ENCODE results near the gene RASAL1. TPM values are rescaled to one million over a fixed set of nuclear protein-coding genes. Genes with fewer than 3 reads are reported as not detected.
A peak's percentile ranks its signal among the peaks of the same experiment; 100 is the strongest.

The RASAL1 gene
- total RNA-seq, 4 donors from 2014 or later: 0.85 to 4.4 (median 3.9) TPM

DNA sequence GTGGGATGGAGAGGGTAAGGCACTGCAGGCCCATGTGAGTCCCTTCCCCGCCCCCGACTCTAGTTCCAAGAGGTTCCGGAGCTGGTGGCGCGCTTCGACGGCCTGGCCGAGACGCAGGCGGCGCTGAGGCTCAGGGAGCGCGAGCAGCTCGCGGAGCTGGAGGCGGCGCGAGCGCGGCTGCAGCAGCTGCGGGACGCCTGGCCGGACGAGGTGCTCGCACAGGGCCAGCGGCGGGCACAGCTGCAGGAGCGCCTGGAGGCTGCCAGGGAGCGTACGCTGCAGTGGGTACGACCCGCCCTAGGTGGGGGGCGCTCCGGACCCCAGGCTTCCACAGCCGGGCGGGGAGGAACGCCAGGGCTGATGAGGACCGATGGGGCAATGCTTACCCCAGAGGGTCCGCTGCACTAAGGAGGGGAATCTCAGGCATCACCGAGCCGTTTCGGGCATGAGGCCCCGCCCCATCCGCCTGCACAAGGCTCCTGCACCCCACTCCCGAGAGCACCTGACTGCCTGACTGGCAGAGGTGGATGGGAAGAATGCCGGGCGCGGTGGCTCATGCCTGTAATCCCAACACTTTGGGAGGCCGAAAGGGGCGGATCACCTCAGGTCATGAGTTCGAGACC is 18.9 kb upstream of the RASAL1 start:
- peak in 1 of 3 donors; percentile 23 for DNase-seq
- Histone ChIP-seq H3K27me3 (peaks cover 0 to 10% of the 10 kb centered on the region in 2 donors), H3K9me3 (no peaks in the 10 kb centered on the region), H3K36me3 (peaks cover 0 to 19% (median 0%) of the 10 kb centered on the region in 3 donors), H3K4me1 (peaks cover 0 to 25% (median 10%) of the 10 kb centered on the region in 4 donors), H3K27ac (no peak overlapping the region), H3K4me3 (peak overlapping the region in 3 of 4 donors; percentile 29 to 39 (median 36))
- TF ChIP-seq POLR2A (IDR thresholded peaks at IDR 0.05): no peak
- TF ChIP-seq, protein P1, sequence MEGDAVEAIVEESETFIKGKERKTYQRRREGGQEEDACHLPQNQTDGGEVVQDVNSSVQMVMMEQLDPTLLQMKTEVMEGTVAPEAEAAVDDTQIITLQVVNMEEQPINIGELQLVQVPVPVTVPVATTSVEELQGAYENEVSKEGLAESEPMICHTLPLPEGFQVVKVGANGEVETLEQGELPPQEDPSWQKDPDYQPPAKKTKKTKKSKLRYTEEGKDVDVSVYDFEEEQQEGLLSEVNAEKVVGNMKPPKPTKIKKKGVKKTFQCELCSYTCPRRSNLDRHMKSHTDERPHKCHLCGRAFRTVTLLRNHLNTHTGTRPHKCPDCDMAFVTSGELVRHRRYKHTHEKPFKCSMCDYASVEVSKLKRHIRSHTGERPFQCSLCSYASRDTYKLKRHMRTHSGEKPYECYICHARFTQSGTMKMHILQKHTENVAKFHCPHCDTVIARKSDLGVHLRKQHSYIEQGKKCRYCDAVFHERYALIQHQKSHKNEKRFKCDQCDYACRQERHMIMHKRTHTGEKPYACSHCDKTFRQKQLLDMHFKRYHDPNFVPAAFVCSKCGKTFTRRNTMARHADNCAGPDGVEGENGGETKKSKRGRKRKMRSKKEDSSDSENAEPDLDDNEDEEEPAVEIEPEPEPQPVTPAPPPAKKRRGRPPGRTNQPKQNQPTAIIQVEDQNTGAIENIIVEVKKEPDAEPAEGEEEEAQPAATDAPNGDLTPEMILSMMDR (IDR thresholded peaks at IDR 0.05): no peak

- TF ChIP-seq, protein P1 (IDR thresholded peaks at IDR 0.05): peak in 4 of 6 experiments; percentile 39 to 61 (median 53)
- TF ChIP-seq POLR2A (IDR thresholded peaks at IDR 0.05): no peak
- Histone ChIP-seq H3K27me3 (peaks cover 0 to 10% of the 10 kb centered on the region in 2 donors), H3K4me3 (peak overlapping the region; percentile 30 to 56 (median 52)), H3K4me1 (peaks cover 0 to 25% (median 10%) of the 10 kb centered on the region in 4 donors), H3K36me3 (peaks cover 0 to 6% (median 0%) of the 10 kb centered on the region in 3 donors), H3K27ac (peak overlapping the region in 1 of 4 donors; percentile 63), H3K9me3 (no peaks in the 10 kb centered on the region)
- peak; percentile 61 to 82 (median 76) for DNase-seq
Measured at GRCh38 chr12:113152835-113153814, 17.6 kb upstream of the RASAL1 start.

DNA sequence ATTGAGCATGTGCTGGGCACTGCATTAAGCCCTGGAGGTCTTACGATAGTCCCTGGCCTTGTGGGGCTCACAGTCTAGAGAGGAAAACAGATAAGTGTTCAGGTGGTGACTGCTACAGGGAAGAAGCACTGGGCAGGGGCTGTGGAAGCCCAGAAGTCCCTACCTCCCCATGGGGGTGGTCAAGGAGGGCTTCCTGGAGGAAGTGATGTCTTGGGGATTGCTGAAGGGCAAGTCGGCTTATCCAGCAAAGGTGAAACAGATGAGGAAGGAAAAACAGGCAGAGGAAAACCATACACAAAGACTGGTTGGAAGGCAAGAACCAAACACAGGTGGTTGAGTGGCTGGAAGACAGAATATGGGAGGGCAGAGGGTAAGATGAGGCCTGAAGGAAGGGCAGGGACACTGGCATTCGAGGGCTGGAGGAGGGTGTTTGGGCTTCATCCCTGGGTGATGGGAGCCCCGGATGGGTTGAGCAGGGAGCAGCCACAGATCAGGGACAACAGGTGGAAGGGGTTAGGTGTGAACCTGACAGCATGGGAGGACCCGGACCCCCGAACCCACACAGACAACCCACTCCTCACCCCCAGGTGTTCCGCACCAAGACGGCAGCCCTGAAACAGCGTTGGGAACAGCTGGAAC is 16.8 kb upstream of the RASAL1 start:
- H3K36me3 ChIP-seq: no peaks in the 10 kb centered on the region
- peaks cover 0 to 10% of the 10 kb centered on the region in 2 donors for H3K27me3 ChIP-seq
- H3K27ac ChIP-seq: no peak overlapping the region
- no peak for DNase-seq
- no peaks in the 10 kb centered on the region for H3K9me3 ChIP-seq
- TF ChIP-seq POLR2A (IDR thresholded peaks at IDR 0.05): no peak
- TF ChIP-seq, protein P1 (IDR thresholded peaks at IDR 0.05): no peak
- peaks cover 0 to 25% (median 10%) of the 10 kb centered on the region in 4 donors for H3K4me1 ChIP-seq
- H3K4me3 ChIP-seq: peak overlapping the region; percentile 30 to 56 (median 52)

- peaks cover 0 to 10% of the 10 kb centered on the region in 2 donors for H3K27me3 ChIP-seq
- no peaks in the 10 kb centered on the region for H3K9me3 ChIP-seq
- DNase-seq: no peak
- H3K4me1 ChIP-seq: peaks cover 0 to 25% (median 10%) of the 10 kb centered on the region in 4 donors
- no peak overlapping the region for H3K27ac ChIP-seq
- no peak overlapping the region for H3K4me3 ChIP-seq
- TF ChIP-seq, protein P1 (IDR thresholded peaks at IDR 0.05): no peak
- no peak for TF ChIP-seq POLR2A (IDR thresholded peaks at IDR 0.05)
- H3K36me3 ChIP-seq: no peaks in the 10 kb centered on the region
Measured at GRCh38 chr12:113151655-113152054, 16.1 kb upstream of the RASAL1 start.

Measured in Peyer's patch (tissue), 4 donors.